Astrocyte of the spinal cord (primary cell): ENCODE data around the gene FYB1.

Experiments
- DNase-seq: peaks from one replicate; pipeline ENCODE4 v3.0.0; 2011; ENCODE audit warnings: low read depth, low spot score
- H3K4me3 ChIP-seq: 2 replicates; pipeline ENCODE4 v1.5.1; 2011; ENCODE audit warnings: low read depth, mild to moderate bottlenecking, low read length, moderate library complexity
- CTCF ChIP-seq: IDR thresholded peaks from 2 replicates; pipeline ENCODE4 v1.5.1; 2012; ENCODE audit warnings: low read depth, mild to moderate bottlenecking, low read length, inconsistent platforms
- in situ Hi-C: cut with HindIII; loops from 2 replicates; pipeline ENCODE4 v1.10.0; 2017; ENCODE audit warnings: low sequenced_read_pairs

FYB1 gene

GRCh38 chr5:39113354-39113953 is 105.9 kb downstream of the FYB1 start:
- DNase-seq = no peak
- H3K4me3 ChIP-seq = no peak overlapping the region
- in situ Hi-C loops = no loop called here
- TF ChIP-seq CTCF = no peak

GRCh38 chr5:39109606-39110005 is 109.8 kb downstream of the FYB1 start:
- H3K4me3 ChIP-seq = no peak overlapping the region
- DNase-seq = no peak
- TF ChIP-seq CTCF = no peak
- in situ Hi-C loops = no loop called here

GRCh38 chr5:39108987-39109386 is 110.4 kb downstream of the FYB1 start:
- DNase-seq = no peak
- in situ Hi-C loops = no loop called here
- no peak overlapping the region for H3K4me3 ChIP-seq
- TF ChIP-seq CTCF = no peak

- no peak overlapping the region for H3K4me3 ChIP-seq
- TF ChIP-seq CTCF = no peak
- in situ Hi-C loops = no loop called here
- no peak for DNase-seq
Measured at GRCh38 chr5:39107350-39107749, 112.0 kb downstream of the FYB1 start.

- TF ChIP-seq CTCF = peak; percentile 38
- DNase-seq = peak; percentile 36
- in situ Hi-C loops = no loop called here
- no peak overlapping the region for H3K4me3 ChIP-seq
Measured at GRCh38 chr5:39106322-39106721, 113.0 kb downstream of the FYB1 start.

- H3K4me3 ChIP-seq = no peak overlapping the region
- in situ Hi-C loops = no loop called here
- DNase-seq = no peak
- no peak for TF ChIP-seq CTCF
Measured at GRCh38 chr5:39104221-39104620, 115.1 kb downstream of the FYB1 start.
